Ovary (tissue), 3 donors: ENCODE data around the gene TMOD2.

Experiments
- CTCF ChIP-seq, 3 donors: fragments of 450-650 bp in 2 of 3; fragments of 200-600 bp in 1 of 3; IDR thresholded peaks; one replicate each; pipeline versions ENCODE4 v1.5.1 to v1.8.0; 2016 to 2022; ENCODE audit warnings: antibody characterized with exemption in 3 of 3, mild to moderate bottlenecking in 1 of 3
- EP300 ChIP-seq: sonication (generic); formaldehyde crosslinking; IDR thresholded peaks from one replicate; pipeline ENCODE4 v1.6.1; 2017; ENCODE audit warnings: antibody characterized with exemption
- POLR2A ChIP-seq: fragments of 450-650 bp; IDR thresholded peaks from one replicate; pipeline ENCODE4 v1.6.1; 2017; ENCODE audit warnings: antibody characterized with exemption, mild to moderate bottlenecking, moderate library complexity
- donor health status: DM: no; HTN: no; CAD: no.

GRCh38 chr15:51806123-51806522 lies 54.7 kb downstream of the TMOD2 start:
- TF ChIP-seq CTCF (IDR thresholded peaks at IDR 0.05): no peak
- no peak for TF ChIP-seq POLR2A
- TF ChIP-seq EP300: no peak
